Middle frontal gyrus (tissue), 1 donor: ENCODE measurements around the gene XYLT2.
"Not testable (repeated sequence)": the region's sequence is repeated elsewhere in the genome, so short reads cannot be mapped to it uniquely, and the experiment has no call there.

Experiments used
- DNase-seq: peaks from one replicate; pipeline ENCODE4 v3.0.0-alpha.2; 2015; ENCODE audit warnings: low spot score; ENCODE audit errors: extremely low spot score

XYLT2 gene

GRCh38 chr17:50389534-50389933 lies 43.6 kb downstream of the XYLT2 start:
- DNase-seq: no peak

- DNase-seq: no peak
Measured at GRCh38 chr17:50392621-50393020, 46.7 kb downstream of the XYLT2 start.

- no peak for DNase-seq
Measured at GRCh38 chr17:50393700-50394099, 47.8 kb downstream of the XYLT2 start.

GRCh38 chr17:50394711-50395110 lies 48.8 kb downstream of the XYLT2 start:
- no peak for DNase-seq

- no peak for DNase-seq
Measured at GRCh38 chr17:50396261-50397110, 50.6 kb downstream of the XYLT2 start.

GRCh38 chr17:50397111-50397918 lies 51.4 kb downstream of the XYLT2 start, which contains the start of gene LRRC59:
LRRC59 (minus strand) TSS chr17:50397523; CDS start chr17:50397317, 206 bp downstream.
- peak; percentile 20 for DNase-seq

- DNase-seq: no peak
Measured at GRCh38 chr17:50397919-50398285, 52.0 kb downstream of the XYLT2 start.

GRCh38 chr17:50398672-50399071 lies 52.7 kb downstream of the XYLT2 start:
- not testable (repeated sequence) for DNase-seq

- DNase-seq: not testable (repeated sequence)
Measured at GRCh38 chr17:50399591-50399990, 53.7 kb downstream of the XYLT2 start.

- DNase-seq: not testable (repeated sequence)
Measured at GRCh38 chr17:50405351-50405750, 59.4 kb downstream of the XYLT2 start.

- no peak for DNase-seq
Measured at GRCh38 chr17:50406578-50406977, 60.7 kb downstream of the XYLT2 start.

- DNase-seq: no peak
Measured at GRCh38 chr17:50407921-50408320, 62.0 kb downstream of the XYLT2 start.
